Activated T-cell treated with anti-CD3 and anti-CD28 coated beads, Interleukin-2, amount 50 U/mL, for 24 hours (primary cell): ENCODE results near the gene ZFR.
"Not testable (repeated sequence)": the region's sequence is repeated elsewhere in the genome, so short reads cannot be mapped to it uniquely, and the experiment has no call there.

ENCODE experiments used
- DNase-seq: peaks from one replicate; pipeline ENCODE4 v3.0.0-alpha.2; 2020
- H3K27ac Mint-ChIP-seq: 2 replicates; pipeline ENCODE4 v1.8.0; 2020; ENCODE audit warnings: mild to moderate bottlenecking, mixed read lengths
- H3K27me3 Mint-ChIP-seq: 2 replicates; pipeline ENCODE4 v1.8.0; 2020; ENCODE audit warnings: mixed read lengths
- H3K36me3 Mint-ChIP-seq: 2 replicates; pipeline ENCODE4 v1.8.0; 2020; ENCODE audit warnings: low read depth, mixed read lengths
- H3K4me1 Mint-ChIP-seq: 2 replicates; pipeline ENCODE4 v1.8.0; 2020; ENCODE audit warnings: low read depth, mixed read lengths
- H3K4me3 Mint-ChIP-seq: 2 replicates; pipeline ENCODE4 v1.8.0; 2020; ENCODE audit warnings: mild to moderate bottlenecking, moderate library complexity, mixed read lengths
- H3K9me3 Mint-ChIP-seq: 2 replicates; pipeline ENCODE4 v1.8.0; 2020; ENCODE audit warnings: mixed read lengths

ZFR gene

DNA sequence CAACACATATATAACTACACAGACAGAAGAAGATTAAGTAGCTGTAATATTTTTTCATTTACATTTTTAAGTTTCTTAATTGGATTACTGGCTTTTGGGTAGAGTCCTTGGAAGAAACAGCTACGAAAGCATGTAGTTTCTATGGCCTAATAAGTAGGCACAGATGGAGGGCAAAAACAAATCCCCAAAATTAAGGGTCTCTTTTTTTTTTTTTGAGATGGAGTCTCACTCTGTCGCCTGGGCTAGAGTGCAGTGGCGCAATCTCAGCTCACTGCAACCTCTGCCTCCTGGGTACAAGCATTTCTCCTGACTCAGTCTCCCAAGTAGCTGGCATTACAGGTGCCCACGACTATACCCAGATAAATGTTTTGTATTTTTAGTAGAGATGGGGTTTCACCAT is 104.7 kb downstream of the ZFR start:
- no peak overlapping the region for H3K27ac Mint-ChIP-seq
- DNase-seq: no peak
- H3K4me1 Mint-ChIP-seq: no peaks in the 10 kb centered on the region
- H3K27me3 Mint-ChIP-seq: no peaks in the 10 kb centered on the region
- H3K4me3 Mint-ChIP-seq: no peak overlapping the region
- H3K9me3 Mint-ChIP-seq: peaks cover 19% of the 10 kb centered on the region
- peaks cover 7% of the 10 kb centered on the region for H3K36me3 Mint-ChIP-seq

- peaks cover 7% of the 10 kb centered on the region for H3K36me3 Mint-ChIP-seq
- DNase-seq: no peak
- no peak overlapping the region for H3K4me3 Mint-ChIP-seq
- H3K27me3 Mint-ChIP-seq: no peaks in the 10 kb centered on the region
- peaks cover 19% of the 10 kb centered on the region for H3K9me3 Mint-ChIP-seq
- no peak overlapping the region for H3K27ac Mint-ChIP-seq
- no peaks in the 10 kb centered on the region for H3K4me1 Mint-ChIP-seq
Observed at GRCh38 chr5:32339198-32339597, 105.3 kb downstream of the ZFR start.

- H3K9me3 Mint-ChIP-seq: peaks cover under 1% of the 10 kb centered on the region
- no peak overlapping the region for H3K27ac Mint-ChIP-seq
- H3K36me3 Mint-ChIP-seq: peaks cover under 1% of the 10 kb centered on the region
- DNase-seq: no peak
- H3K27me3 Mint-ChIP-seq: no peaks in the 10 kb centered on the region
- H3K4me1 Mint-ChIP-seq: peaks cover 2% of the 10 kb centered on the region
- H3K4me3 Mint-ChIP-seq: no peak overlapping the region
Observed at GRCh38 chr5:32332966-32333365, 111.6 kb downstream of the ZFR start.

- no peaks in the 10 kb centered on the region for H3K27me3 Mint-ChIP-seq
- DNase-seq: no peak
- peaks cover 2% of the 10 kb centered on the region for H3K4me1 Mint-ChIP-seq
- no peaks in the 10 kb centered on the region for H3K9me3 Mint-ChIP-seq
- no peak overlapping the region for H3K27ac Mint-ChIP-seq
- no peaks in the 10 kb centered on the region for H3K36me3 Mint-ChIP-seq
- H3K4me3 Mint-ChIP-seq: no peak overlapping the region
Observed at GRCh38 chr5:32332361-32332760, 112.2 kb downstream of the ZFR start.

DNA sequence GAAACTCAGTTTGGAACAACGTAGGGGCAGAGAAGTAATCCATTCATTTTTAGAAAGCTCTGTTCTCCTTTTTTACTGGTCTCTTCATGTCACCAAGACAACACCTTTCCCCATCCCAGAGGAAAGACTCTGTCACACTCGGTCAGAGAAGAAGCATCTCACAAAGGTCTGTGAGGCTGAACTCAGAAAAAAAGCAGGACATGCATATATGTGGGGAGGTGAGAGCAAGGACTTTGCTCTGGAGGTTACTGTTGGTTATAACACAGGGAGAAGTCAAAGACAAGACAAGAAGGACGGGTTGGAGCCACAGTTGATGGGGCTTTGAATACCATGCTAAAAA is 112.6 kb downstream of the ZFR start:
- peaks cover 2% of the 10 kb centered on the region for H3K4me1 Mint-ChIP-seq
- no peak overlapping the region for H3K4me3 Mint-ChIP-seq
- H3K36me3 Mint-ChIP-seq: no peaks in the 10 kb centered on the region
- H3K27ac Mint-ChIP-seq: no peak overlapping the region
- H3K9me3 Mint-ChIP-seq: no peaks in the 10 kb centered on the region
- DNase-seq: no peak
- no peaks in the 10 kb centered on the region for H3K27me3 Mint-ChIP-seq

- Mint-ChIP-seq H3K4me1 (peaks cover 2% of the 10 kb centered on the region), H3K27ac (no peak overlapping the region), H3K4me3 (no peak overlapping the region), H3K36me3 (no peaks in the 10 kb centered on the region), H3K27me3 (no peaks in the 10 kb centered on the region), H3K9me3 (no peaks in the 10 kb centered on the region)
- no peak for DNase-seq
Observed at GRCh38 chr5:32331217-32331934, 113.2 kb downstream of the ZFR start.

GRCh38 chr5:32330126-32330971 is 114.2 kb downstream of the ZFR start:
- no peaks in the 10 kb centered on the region for H3K9me3 Mint-ChIP-seq
- no peak overlapping the region for H3K27ac Mint-ChIP-seq
- no peaks in the 10 kb centered on the region for H3K36me3 Mint-ChIP-seq
- H3K27me3 Mint-ChIP-seq: no peaks in the 10 kb centered on the region
- no peak for DNase-seq
- H3K4me1 Mint-ChIP-seq: peaks cover 2% of the 10 kb centered on the region
- H3K4me3 Mint-ChIP-seq: no peak overlapping the region

- Mint-ChIP-seq H3K4me1 (peaks cover 2% of the 10 kb centered on the region), H3K27ac (no peak overlapping the region), H3K4me3 (no peak overlapping the region), H3K27me3 (no peaks in the 10 kb centered on the region), H3K36me3 (no peaks in the 10 kb centered on the region), H3K9me3 (no peaks in the 10 kb centered on the region)
- DNase-seq: peak; percentile 66
Observed at GRCh38 chr5:32329395-32329834, 115.1 kb downstream of the ZFR start.

DNA sequence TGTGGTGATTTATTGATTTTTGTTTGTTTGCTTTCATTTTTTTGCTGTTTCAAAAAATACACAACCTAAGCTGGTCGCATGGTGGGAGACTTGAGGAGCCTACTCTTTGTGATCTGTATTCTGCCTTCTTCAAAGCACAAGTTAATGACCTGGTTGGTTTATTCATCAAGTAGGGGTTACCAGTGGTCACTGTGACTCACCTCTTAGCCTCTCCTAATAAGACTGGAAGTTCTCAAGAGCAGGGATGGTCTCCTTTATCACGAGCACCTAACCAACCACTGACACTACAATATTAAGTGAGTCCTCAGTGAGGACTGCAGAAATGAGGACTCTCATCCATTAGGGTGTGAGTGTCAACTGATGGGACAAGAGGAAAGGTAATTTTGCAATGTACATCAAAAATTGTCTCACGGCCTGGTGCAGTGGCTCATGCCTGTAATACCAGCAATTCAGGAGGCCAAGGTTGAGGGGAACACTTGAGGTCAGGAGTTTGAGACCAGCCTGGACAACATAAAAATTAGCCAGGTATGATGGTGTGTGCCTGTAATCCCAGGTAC is 118.2 kb downstream of the ZFR start:
- Mint-ChIP-seq H3K9me3 (peaks cover 7% of the 10 kb centered on the region), H3K27me3 (no peaks in the 10 kb centered on the region), H3K36me3 (peaks cover 4% of the 10 kb centered on the region), H3K4me3 (no peak overlapping the region), H3K27ac (no peak overlapping the region), H3K4me1 (peaks cover 2% of the 10 kb centered on the region)
- no peak for DNase-seq

DNA sequence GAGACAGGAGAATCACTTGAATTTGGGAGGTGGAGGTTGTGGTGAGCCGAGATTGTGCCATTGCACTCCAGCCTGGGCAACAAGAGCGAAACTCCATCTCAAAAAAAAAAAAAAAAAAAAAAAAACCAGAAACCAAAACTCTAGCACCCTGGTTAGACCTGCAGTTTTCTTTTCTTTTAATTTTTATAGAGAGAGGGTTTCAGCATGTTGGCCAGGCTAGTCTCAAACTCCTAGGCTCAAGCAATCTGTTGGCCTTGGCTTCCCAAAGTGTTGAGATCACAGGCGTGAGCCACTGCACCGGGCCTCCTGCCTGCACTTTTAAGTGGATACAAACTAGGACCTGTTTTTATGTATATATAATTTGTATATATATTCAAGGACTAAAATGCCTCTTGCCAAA is 118.9 kb downstream of the ZFR start:
- no peak for DNase-seq
- peaks cover 7% of the 10 kb centered on the region for H3K9me3 Mint-ChIP-seq
- H3K36me3 Mint-ChIP-seq: peaks cover 4% of the 10 kb centered on the region
- no peak overlapping the region for H3K27ac Mint-ChIP-seq
- H3K27me3 Mint-ChIP-seq: no peaks in the 10 kb centered on the region
- H3K4me3 Mint-ChIP-seq: no peak overlapping the region
- H3K4me1 Mint-ChIP-seq: peaks cover 2% of the 10 kb centered on the region

DNA sequence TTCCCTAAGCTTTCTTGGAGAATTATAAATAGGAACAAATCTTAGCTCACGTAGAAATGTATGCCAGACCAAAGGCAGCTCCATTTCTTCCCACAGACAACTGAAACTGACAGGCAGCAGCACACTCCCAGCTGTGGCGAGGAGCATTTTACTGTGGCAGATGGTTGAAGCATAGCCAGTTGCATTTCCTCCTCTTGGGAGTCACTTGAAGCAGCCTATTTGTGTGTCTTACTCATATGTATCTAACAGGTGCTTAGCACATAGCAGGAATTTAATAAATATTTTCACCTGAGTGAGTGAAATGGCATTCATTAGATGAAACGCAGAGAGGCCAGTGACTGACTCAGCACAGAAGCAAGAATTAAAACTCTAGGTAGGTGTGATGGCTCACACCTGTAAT is 119.5 kb downstream of the ZFR start:
- Mint-ChIP-seq H3K4me3 (no peak overlapping the region), H3K27me3 (no peaks in the 10 kb centered on the region), H3K36me3 (peaks cover 4% of the 10 kb centered on the region), H3K9me3 (peaks cover 7% of the 10 kb centered on the region), H3K27ac (no peak overlapping the region), H3K4me1 (peaks cover 2% of the 10 kb centered on the region)
- no peak for DNase-seq

- Mint-ChIP-seq H3K27me3 (no peaks in the 10 kb centered on the region), H3K9me3 (peaks cover 7% of the 10 kb centered on the region), H3K36me3 (peaks cover 4% of the 10 kb centered on the region), H3K4me1 (no peaks in the 10 kb centered on the region), H3K27ac (no peak overlapping the region), H3K4me3 (no peak overlapping the region)
- DNase-seq: no peak
Observed at GRCh38 chr5:32323741-32324140, 120.8 kb downstream of the ZFR start.

GRCh38 chr5:32322882-32323281 is 121.7 kb downstream of the ZFR start:
- no peaks in the 10 kb centered on the region for H3K27me3 Mint-ChIP-seq
- peaks cover 7% of the 10 kb centered on the region for H3K9me3 Mint-ChIP-seq

GRCh38 chr5:32321787-32322186 is 122.8 kb downstream of the ZFR start:
- not testable (repeated sequence) for H3K27me3 Mint-ChIP-seq, H3K9me3 Mint-ChIP-seq, H3K27ac Mint-ChIP-seq, H3K4me1 Mint-ChIP-seq, H3K4me3 Mint-ChIP-seq, H3K36me3 Mint-ChIP-seq, DNase-seq

More at GRCh38 chr5:32322882-32323281, 121.7 kb downstream of the ZFR start:
- no peak overlapping the region for H3K4me3 Mint-ChIP-seq
- DNase-seq: no peak
- peaks cover 4% of the 10 kb centered on the region for H3K36me3 Mint-ChIP-seq
- no peaks in the 10 kb centered on the region for H3K4me1 Mint-ChIP-seq
- H3K27ac Mint-ChIP-seq: no peak overlapping the region

GRCh38 chr5:32320576-32320975 is 124.0 kb downstream of the ZFR start:
- DNase-seq: no peak
- no peaks in the 10 kb centered on the region for H3K4me1 Mint-ChIP-seq
- H3K4me3 Mint-ChIP-seq: no peak overlapping the region
- no peaks in the 10 kb centered on the region for H3K27me3 Mint-ChIP-seq
- H3K9me3 Mint-ChIP-seq: peaks cover 7% of the 10 kb centered on the region
- H3K27ac Mint-ChIP-seq: no peak overlapping the region
- H3K36me3 Mint-ChIP-seq: peaks cover 4% of the 10 kb centered on the region
